Neural progenitor cell (in vitro differentiated cells): ENCODE results near the gene KCNJ14. TPM values are rescaled to one million over a fixed set of nuclear protein-coding genes. Genes with fewer than 3 reads are reported as not detected.
A peak's percentile ranks its signal among the peaks of the same experiment; 100 is the strongest.

Source experiments
- DNase-seq: peaks from one replicate; pipeline ENCODE4 v3.0.0-alpha.2; 2016; ENCODE audit warnings: low spot score
- H2AFZ ChIP-seq: fragments of 200-600 bp; sonication (generic); replicated peaks from 2 replicates; pipeline ENCODE4 v1.6.1; 2016; ENCODE audit warnings: antibody characterized with exemption
- H3F3A ChIP-seq: fragments of 200-600 bp; sonication (generic); 2 replicates; pipeline ENCODE4 v1.6.1; 2016; ENCODE audit warnings: antibody characterized with exemption, low read depth
- H3K27ac ChIP-seq: fragments of 200-600 bp; sonication (generic); 2 replicates; pipeline ENCODE4 v1.5.1; 2016; ENCODE audit warnings: mild to moderate bottlenecking
- H3K27me3 ChIP-seq: fragments of 200-600 bp; sonication (generic); 2 replicates; pipeline ENCODE4 v1.6.1; 2016; ENCODE audit warnings: mild to moderate bottlenecking, moderate library complexity
- H3K36me3 ChIP-seq: fragments of 200-600 bp; sonication (generic); 2 replicates; pipeline ENCODE4 v1.5.1; 2016
- H3K4me1 ChIP-seq: fragments of 200-600 bp; sonication (generic); 2 replicates; pipeline ENCODE4 v1.6.1; 2016; ENCODE audit warnings: mixed run types
- H3K4me2 ChIP-seq: fragments of 200-600 bp; sonication (generic); 2 replicates; pipeline ENCODE4 v1.6.1; 2016
- H3K4me3 ChIP-seq: fragments of 200-600 bp; sonication (generic); 2 replicates; pipeline ENCODE4 v1.5.1; 2016
- H3K79me2 ChIP-seq: fragments of 200-600 bp; sonication (generic); 2 replicates; pipeline ENCODE4 v1.6.1; 2016; ENCODE audit warnings: low read depth
- H3K9ac ChIP-seq: fragments of 200-600 bp; sonication (generic); 2 replicates; pipeline ENCODE4 v1.6.1; 2016
- H3K9me3 ChIP-seq: fragments of 200-600 bp; sonication (generic); 2 replicates; pipeline ENCODE4 v1.5.1; 2016; ENCODE audit warnings: low read depth
- H4K20me1 ChIP-seq: fragments of 200-600 bp; sonication (generic); 2 replicates; pipeline ENCODE4 v1.6.1; 2016; ENCODE audit warnings: low read depth
- H3K27ac Mint-ChIP-seq: 3 replicates; pipeline ENCODE4 v1.8.0; 2021; ENCODE audit warnings: mixed read lengths
- H3K27me3 Mint-ChIP-seq: 2 replicates; pipeline ENCODE4 v1.8.0; 2022; ENCODE audit warnings: low read depth, mild to moderate bottlenecking, inconsistent platforms, moderate library complexity, mixed read lengths; ENCODE audit not compliant: insufficient read depth
- H3K36me3 Mint-ChIP-seq: 3 replicates; pipeline ENCODE4 v1.8.0; 2021; ENCODE audit warnings: mixed read lengths
- H3K4me1 Mint-ChIP-seq: 3 replicates; pipeline ENCODE4 v1.8.0; 2021; ENCODE audit warnings: mixed read lengths
- H3K4me3 Mint-ChIP-seq: 3 replicates; pipeline ENCODE4 v1.8.0; 2021; ENCODE audit warnings: mild to moderate bottlenecking, moderate library complexity, mixed read lengths
- H3K9me3 Mint-ChIP-seq: 3 replicates; pipeline ENCODE4 v1.8.0; 2020; ENCODE audit warnings: mixed read lengths
- CTCF ChIP-seq: fragments of 200-600 bp; sonication (generic); IDR thresholded peaks from 2 replicates; pipeline ENCODE4 v1.5.1; 2017; ENCODE audit warnings: antibody characterized with exemption, mild to moderate bottlenecking
- EZH2 ChIP-seq: fragments of 200-600 bp; sonication (generic); IDR thresholded peaks from 2 replicates; pipeline ENCODE4 v1.6.1; 2017; ENCODE audit warnings: antibody characterized with exemption, mild to moderate bottlenecking, moderate library complexity
- EZH2phosphoT487 ChIP-seq: fragments of 200-600 bp; sonication (generic); IDR thresholded peaks from 2 replicates; pipeline ENCODE4 v1.6.1; 2017; ENCODE audit warnings: antibody characterized with exemption
- total RNA-seq: library from RNA; depleted of rRNA; stranded (reverse); fragments of >200 nt; gene quantifications from 2 replicates; pipeline ENCODE4 v1.2.3, GENCODE V29; 2015; ENCODE audit warnings: low replicate concordance

Gene KCNJ14
- total RNA-seq, 1 donor from 2014 or later = 0.69 TPM

- peak overlapping the region; percentile 42 for H3K27ac Mint-ChIP-seq
- H3K27me3 ChIP-seq = no peaks in the 10 kb centered on the region
These were observed 14.7 kb downstream of the KCNJ14 start for GRCh38 chr19:48469934-48470680.

GRCh38 chr19:48470856-48471255 lies 15.5 kb downstream of the KCNJ14 start:
- H3K79me2 ChIP-seq = peaks cover 29% of the 10 kb centered on the region
- Mint-ChIP-seq H3K27ac (no peak overlapping the region), H3K4me1 (peaks cover 36% of the 10 kb centered on the region), H3K4me3 (peak overlapping the region; percentile 97), H3K36me3 (peaks cover 29% of the 10 kb centered on the region), H3K9me3 (no peaks in the 10 kb centered on the region), H3K27me3 (peaks cover 20% of the 10 kb centered on the region)
- DNase-seq = no peak
- H3K27ac ChIP-seq = no peak overlapping the region
- no peak overlapping the region for H3K4me3 ChIP-seq
- H3K36me3 ChIP-seq = peaks cover 4% of the 10 kb centered on the region
- H3K27me3 ChIP-seq = no peaks in the 10 kb centered on the region
- H2AFZ ChIP-seq = no peak overlapping the region
- H3F3A ChIP-seq = peaks cover 36% of the 10 kb centered on the region
- H3K9me3 ChIP-seq = no peaks in the 10 kb centered on the region
- H3K4me2 ChIP-seq = no peak overlapping the region
- peaks cover 55% of the 10 kb centered on the region for H4K20me1 ChIP-seq
- H3K4me1 ChIP-seq = peaks cover 22% of the 10 kb centered on the region
- TF ChIP-seq EZH2 = no peak
- no peak for TF ChIP-seq EZH2phosphoT487
- TF ChIP-seq CTCF = no peak
- no peak overlapping the region for H3K9ac ChIP-seq

More at GRCh38 chr19:48469934-48470680, 14.7 kb downstream of the KCNJ14 start:
- Mint-ChIP-seq H3K9me3 (no peaks in the 10 kb centered on the region), H3K4me3 (peak overlapping the region; percentile 97), H3K4me1 (peaks cover 36% of the 10 kb centered on the region), H3K36me3 (peaks cover 29% of the 10 kb centered on the region), H3K27me3 (peaks cover 17% of the 10 kb centered on the region)
- peak; percentile 26 for DNase-seq
- Histone ChIP-seq H3K4me2 (peak overlapping the region; percentile 99), H3F3A (peaks cover 36% of the 10 kb centered on the region), H3K9me3 (no peaks in the 10 kb centered on the region), H3K79me2 (peaks cover 29% of the 10 kb centered on the region), H3K36me3 (peaks cover 4% of the 10 kb centered on the region), H2AFZ (no peak overlapping the region), H3K4me3 (peak overlapping the region; percentile 88), H3K4me1 (peaks cover 22% of the 10 kb centered on the region), H3K27ac (no peak overlapping the region), H3K9ac (peak overlapping the region; percentile 91), H4K20me1 (peaks cover 49% of the 10 kb centered on the region)
- TF ChIP-seq EZH2phosphoT487 (no peak), EZH2 (no peak), CTCF (no peak)

- Mint-ChIP-seq H3K27ac (no peak overlapping the region), H3K4me3 (peak overlapping the region; percentile 97), H3K9me3 (no peaks in the 10 kb centered on the region), H3K36me3 (peaks cover 32% of the 10 kb centered on the region), H3K4me1 (peaks cover 32% of the 10 kb centered on the region), H3K27me3 (peaks cover 20% of the 10 kb centered on the region)
- DNase-seq = no peak
- TF ChIP-seq EZH2phosphoT487 (no peak), CTCF (no peak), EZH2 (no peak)
- Histone ChIP-seq H2AFZ (no peak overlapping the region), H3K36me3 (peaks cover 4% of the 10 kb centered on the region), H3K4me1 (peaks cover 22% of the 10 kb centered on the region), H3K4me2 (no peak overlapping the region), H3K79me2 (peaks cover 29% of the 10 kb centered on the region), H3F3A (peaks cover 31% of the 10 kb centered on the region), H3K27me3 (no peaks in the 10 kb centered on the region), H3K9ac (no peak overlapping the region), H4K20me1 (peaks cover 55% of the 10 kb centered on the region), H3K27ac (no peak overlapping the region), H3K4me3 (no peak overlapping the region), H3K9me3 (no peaks in the 10 kb centered on the region)
These were observed 16.5 kb downstream of the KCNJ14 start for GRCh38 chr19:48471836-48472235.
